K562 (cell line): ENCODE measurements around the gene MSANTD4. TPM values are rescaled to one million over a fixed set of nuclear protein-coding genes. Genes with fewer than 3 reads are reported as not detected.

ENCODE experiments used
- ATAC-seq: fragments of 200-7000 bp; cut with Tn5 transposase; 3 replicates; pipeline ENCODE4 v1.9.1; 2020; ENCODE audit warnings: moderate library complexity
- BruUV-seq: library from RNA; stranded (reverse); fragments of 400-500 nt; replicated peaks from 2 replicates; lab custom pipeline; 2021; lab: Mats Ljungman, UMichigan
- CTCF ChIA-PET: fragments of 300-600 bp; formaldehyde crosslinking; extraction: SDS; loops from one replicate; lab custom pipeline; 2021; ENCODE audit warnings: low intra/inter-chr PET ratio; lab: Yijun Ruan, JAX
- POLR2A ChIA-PET: fragments of 300-600, 350-650 bp; sonication (Branson Sonifier 250); formaldehyde crosslinking; extraction: SDS; loops from one replicate; lab custom pipeline; 2021; ENCODE audit warnings: antibody characterized with exemption, inconsistent platforms; lab: Yijun Ruan, JAX
- DNase-seq, 4 experiments: peaks; one replicate each; pipeline versions ENCODE4 v3.0.0 to v3.0.0-alpha.2; 2011 to 2018; ENCODE audit warnings: low spot score in 3 of 4, mixed read lengths in 3 of 4; ENCODE audit errors: extremely low read depth in 1 of 4
- FAIRE-seq: peaks from 2 replicates; lab custom pipeline; 2011; peaks lifted over from hg19 to GRCh38; lab: Jason Lieb, UNC
- H2AFZ ChIP-seq: 2 replicates; pipeline ENCODE4 v1.6.0; 2011; ENCODE audit warnings: low read depth, low read length, control low read depth, inconsistent platforms
- H3K27ac ChIP-seq: fragments of 200-600 bp; 3 replicates; pipeline ENCODE4 v1.8.0; 2011; ENCODE audit warnings: low read depth, mild to moderate bottlenecking, control low read depth, inconsistent platforms, low read length, moderate library complexity, mixed read lengths; ENCODE audit errors: extremely low read depth
- H3K27me3 ChIP-seq, 2 experiments: fragments of 300-600 bp in 1 of 2; 2 replicates in 1 of 2; 3 replicates in 1 of 2; pipeline versions ENCODE4 v1.6.0 to v1.8.0; 2011; ENCODE audit warnings: inconsistent platforms in 2 of 2, low read length in 2 of 2, mild to moderate bottlenecking in 1 of 2, mixed read lengths in 1 of 2, moderate library complexity in 1 of 2; ENCODE audit not compliant: control insufficient read depth in 2 of 2, insufficient read depth in 2 of 2
- H3K36me3 ChIP-seq: fragments of 300-600 bp; 3 replicates; pipeline ENCODE4 v1.8.0; 2011; ENCODE audit warnings: mild to moderate bottlenecking, low read length, inconsistent platforms; ENCODE audit not compliant: control insufficient read depth, insufficient read depth
- H3K4me1 ChIP-seq, 2 experiments: fragments of 200-600 bp in 1 of 2; replicated peaks in 1 of 2; 2 replicates in 1 of 2; 3 replicates in 1 of 2; pipeline versions ENCODE4 v1.5.1 to v1.8.0; 2011; ENCODE audit warnings: inconsistent platforms in 2 of 2, low read length in 2 of 2, mild to moderate bottlenecking in 1 of 2, mixed read lengths in 1 of 2, moderate library complexity in 1 of 2; ENCODE audit not compliant: control insufficient read depth in 2 of 2, insufficient read depth in 2 of 2
- H3K4me2 ChIP-seq: 2 replicates; pipeline ENCODE4 v1.6.1; 2011; ENCODE audit warnings: low read length, control low read depth, inconsistent platforms, mixed read lengths; ENCODE audit not compliant: insufficient read depth
- H3K4me3 ChIP-seq: fragments of 200-600 bp; sonication (generic), shearing (Covaris generic); 2 replicates; pipeline ENCODE4 v1.5.1; 2016; ENCODE audit warnings: control low read depth, inconsistent platforms
- H3K79me2 ChIP-seq: fragments of 200-600 bp; 3 replicates; pipeline ENCODE4 v1.8.0; 2011; ENCODE audit warnings: low read length, inconsistent platforms; ENCODE audit not compliant: control insufficient read depth, insufficient read depth
- H3K9ac ChIP-seq, 2 experiments: 2 replicates each; pipeline versions ENCODE4 v1.6.0 to v1.6.1; 2011; ENCODE audit warnings: low read depth in 2 of 2, low read length in 2 of 2, control low read depth in 1 of 2, inconsistent platforms in 1 of 2, mild to moderate bottlenecking in 1 of 2, mixed read lengths in 1 of 2; ENCODE audit not compliant: insufficient read depth in 1 of 2
- H3K9me1 ChIP-seq: one replicate; pipeline ENCODE4 v1.6.0; 2011; ENCODE audit warnings: inconsistent platforms, mild to moderate bottlenecking, low read length, moderate library complexity; ENCODE audit not compliant: control insufficient read depth, insufficient read depth
- H3K9me3 ChIP-seq: replicated peaks from 2 replicates; pipeline ENCODE4 v1.5.1; 2011; ENCODE audit warnings: low read depth, low read length, inconsistent platforms; ENCODE audit not compliant: control insufficient read depth, insufficient read depth
- H4K20me1 ChIP-seq: replicated peaks from 2 replicates; pipeline ENCODE4 v1.6.1; 2011; ENCODE audit warnings: low read length, inconsistent platforms, mixed read lengths; ENCODE audit not compliant: control insufficient read depth, insufficient read depth
- E2F3 ChIP-seq: fragments of 250-450 bp; sonication (Bioruptor Pico); IDR thresholded peaks from 2 replicates; pipeline ENCODE4 v1.4.0; 2020; ENCODE audit warnings: mild to moderate bottlenecking
- GTF2A2 ChIP-seq: IDR thresholded peaks from 2 replicates; pipeline ENCODE4 v1.6.1; 2016; ENCODE audit warnings: mild to moderate bottlenecking, missing genetic modification characterization, missing compliant biosample characterization
- MAX ChIP-seq: sonication (generic); formaldehyde crosslinking; IDR thresholded peaks from 2 replicates; pipeline ENCODE4 v1.9.0; 2022; ENCODE audit warnings: mild to moderate bottlenecking, missing genetic modification reagents
- POLR2AphosphoS5 ChIP-seq: IDR thresholded peaks from 2 replicates; pipeline ENCODE4 v1.6.1; 2011; ENCODE audit warnings: mild to moderate bottlenecking, low read depth, low read length, moderate library complexity; ENCODE audit not compliant: control insufficient read depth, insufficient read depth
- RERE ChIP-seq: sonication (generic); formaldehyde crosslinking; IDR thresholded peaks from 2 replicates; pipeline ENCODE4 v1.8.0; 2023; ENCODE audit warnings: missing genetic modification reagents, mild to moderate bottlenecking, borderline replicate concordance
- RHOXF2B ChIP-seq: fragments of 250-450 bp; sonication (Bioruptor Pico); conservative IDR thresholded peaks from 2 replicates; pipeline ENCODE4 v1.5.1; 2021
- SAFB ChIP-seq: fragments of 200-400 bp; formaldehyde crosslinking; IDR thresholded peaks from 2 replicates; pipeline ENCODE4 v1.6.1; 2017; ENCODE audit warnings: low read depth, low read length, borderline replicate concordance
- SIRT6 ChIP-seq: IDR thresholded peaks from one replicate; pipeline ENCODE4 v1.6.1; 2012; ENCODE audit warnings: low read depth, mild to moderate bottlenecking, control low read depth, inconsistent platforms, low read length, moderate library complexity
- THRB ChIP-seq: fragments of 450-650 bp; formaldehyde crosslinking; conservative IDR thresholded peaks from 2 replicates; pipeline ENCODE4 v1.4.0; 2022; ENCODE audit warnings: mild to moderate bottlenecking, missing genetic modification characterization
- ZC3H11A ChIP-seq: IDR thresholded peaks from 2 replicates; pipeline ENCODE4 v1.6.1; 2012; ENCODE audit warnings: low read depth, low read length, improper control_type of control experiment
- ZNF23 ChIP-seq: fragments of 250-450 bp; sonication (Bioruptor Pico); IDR thresholded peaks from 2 replicates; pipeline ENCODE4 v1.4.0; 2020; ENCODE audit warnings: mild to moderate bottlenecking
- ZNF232 ChIP-seq: sonication (generic); formaldehyde crosslinking; IDR thresholded peaks from 2 replicates; pipeline ENCODE4 v1.8.0; 2022; ENCODE audit warnings: mild to moderate bottlenecking, missing genetic modification reagents
- ZNF507 ChIP-seq: conservative IDR thresholded peaks from 2 replicates; pipeline ENCODE4 v1.6.1; 2017; ENCODE audit warnings: missing genetic modification characterization, missing compliant biosample characterization
- ZNF780A ChIP-seq: fragments of 250-450 bp; sonication (Bioruptor Pico); IDR thresholded peaks from 2 replicates; pipeline ENCODE4 v1.5.0; 2021; ENCODE audit warnings: mild to moderate bottlenecking
- WGBS: fragments of 100-300 bp; shearing (Covaris generic); methylation state at CpG from one replicate; pipeline ENCODE4 v1.1.6; 2016; ENCODE audit warnings: low coverage, mixed read lengths; ENCODE audit not compliant: insufficient coverage; ENCODE audit errors: missing lambda C conversion rate; 5-methylcytosine and 5-hydroxymethylcytosine counted together
- in situ Hi-C: fragments of 300-500 bp; cut with MboI; formaldehyde crosslinking; loops from 4 replicates; pipeline ENCODE4 v1.15.0; 2018; ENCODE audit warnings: inconsistent platforms, mixed read lengths
- intact Hi-C: fragments of 100-400 bp; cut with micrococcal nuclease; formaldehyde crosslinking; loops from 2 replicates; pipeline ENCODE4 v1.14.2; 2022
- polyA plus RNA-seq, 8 experiments: library from polyadenylated mRNA; depleted of rRNA in 4 of 8; stranded (reverse) in 5 of 8; unstranded in 3 of 8; fragments of >200 nt; fragmentation: Nextera tagmentation in 2 of 8; fragmentation: Illumina TruSeq in 1 of 8; extraction: Ambion mirVana in 2 of 8; extraction: Trizol in 1 of 8; gene quantifications; 2 replicates each; pipeline versions ENCODE4 v1.2.1 to v1.2.3, GENCODE V29; 2011 to 2014; ENCODE audit warnings: inconsistent platforms in 1 of 8, missing spikeins in 1 of 8
- total RNA-seq, 7 experiments: library from RNA; depleted of rRNA in 6 of 7; stranded (reverse); fragments of >200 nt in 6 of 7; fragmentation: Illumina TruSeq in 2 of 7; extraction: Trizol in 2 of 7; gene quantifications; 2 replicates each; pipeline versions ENCODE4 v1.2.1 to v1.2.3, GENCODE V29; 2011 to 2021; ENCODE audit warnings: low replicate concordance in 1 of 7

The MSANTD4 gene
- total and polyA plus RNA-seq, 9 of the 15 experiments (the other 6 are each of a cell fraction or from before 2014, with no cell fraction given): 5.0 to 16.4 (median 10.2) TPM

GRCh38 chr11:106001304-106002012 is 20.6 kb downstream of the MSANTD4 start:
- in situ Hi-C loops (no loop called here), intact Hi-C loops (no loop called here)
- H3K9ac ChIP-seq: no peak overlapping the region
- no peaks in the 10 kb centered on the region for H3K79me2 ChIP-seq
- BruUV-seq: no TSS peak
- H3K4me2 ChIP-seq: no peak overlapping the region
- peaks cover 4% of the 10 kb centered on the region; the same call in 1 of the 3 replicates for H3K36me3 ChIP-seq
- H3K9me3 ChIP-seq: peaks cover 2% of the 10 kb centered on the region
- ChIA-PET CTCF (no interaction called here), POLR2A (no interaction called here)
- FAIRE-seq: no peak
- no peaks in the 10 kb centered on the region for H4K20me1 ChIP-seq
- no peaks in the 10 kb centered on the region for H3K9me1 ChIP-seq
- TF ChIP-seq SIRT6 (no peak), THRB (CRISPR knock-in tag) (no peak), MAX (no peak), ZNF23 (CRISPR knock-in tag) (no peak), ZC3H11A (no peak), ZNF780A (CRISPR knock-in tag) (no peak), SAFB (no peak), GTF2A2 (no peak), POLR2AphosphoS5 (no peak), E2F3 (no peak), ZNF232 (no peak), RERE (no peak), RHOXF2B (CRISPR knock-in tag) (no peak), ZNF507 (no peak)
- H3K4me1 ChIP-seq: no peaks in the 10 kb centered on the region
- no peak for ATAC-seq
- no peak overlapping the region for H3K4me3 ChIP-seq
- 53% methylated on average over 4 of the region's 4 CpGs for WGBS
- no peak overlapping the region for H3K27ac ChIP-seq
- no peaks in the 10 kb centered on the region for H3K27me3 ChIP-seq
- no peak overlapping the region for H2AFZ ChIP-seq
- no peak for DNase-seq
